ENCODE measurements around the gene NR2F6.
A peak's percentile ranks its signal among the peaks of the same experiment; 100 is the strongest.

The NR2F6 gene

GRCh38 chr19:17263712-17264640 is 18.3 kb upstream of the NR2F6 start:
- DNase-seq (ENCODE audit: low read depth, low spot score): no peak

- no peak for DNase-seq (ENCODE audit: low read depth, low spot score)
Observed at GRCh38 chr19:17262557-17262956, 16.8 kb upstream of the NR2F6 start.

GRCh38 chr19:17260842-17261325 is 15.2 kb upstream of the NR2F6 start:
- DNase-seq (ENCODE audit: low read depth, low spot score): peak; percentile 83

GRCh38 chr19:17259934-17260333 is 14.2 kb upstream of the NR2F6 start:
- no peak for DNase-seq (ENCODE audit: low read depth, low spot score)

- DNase-seq (ENCODE audit: low read depth, low spot score): no peak
Observed at GRCh38 chr19:17259118-17259780, 13.5 kb upstream of the NR2F6 start.

- no peak for DNase-seq (ENCODE audit: low read depth, low spot score)
Observed at GRCh38 chr19:17256130-17256529, 10.4 kb upstream of the NR2F6 start.

GRCh38 chr19:17255150-17255621 is 9.5 kb upstream of the NR2F6 start:
- no peak for DNase-seq (ENCODE audit: low read depth, low spot score)

GRCh38 chr19:17254636-17255035 is 8.9 kb upstream of the NR2F6 start:
- DNase-seq (ENCODE audit: low read depth, low spot score): no peak

GRCh38 chr19:17249887-17250548 is 4.3 kb upstream of the NR2F6 start:
- DNase-seq (ENCODE audit: low read depth, low spot score): no peak

GRCh38 chr19:17248011-17248776 is 2.5 kb upstream of the NR2F6 start:
- DNase-seq (ENCODE audit: low read depth, low spot score): no peak

- DNase-seq (ENCODE audit: low read depth, low spot score): no peak
Observed at GRCh38 chr19:17246681-17247425, 1.1 kb upstream of the NR2F6 start.

GRCh38 chr19:17244618-17245534 is 843 bp downstream of the NR2F6 start:
- DNase-seq (ENCODE audit: low read depth, low spot score): no peak

GRCh38 chr19:17243830-17244617 is 1.7 kb downstream of the NR2F6 start:
- DNase-seq (ENCODE audit: low read depth, low spot score): no peak

GRCh38 chr19:17243211-17243829 is 2.4 kb downstream of the NR2F6 start:
- no peak for DNase-seq (ENCODE audit: low read depth, low spot score)

GRCh38 chr19:17242431-17243208 is 3.1 kb downstream of the NR2F6 start:
- DNase-seq (ENCODE audit: low read depth, low spot score): no peak

GRCh38 chr19:17240826-17241399 is 4.8 kb downstream of the NR2F6 start:
- no peak for DNase-seq (ENCODE audit: low read depth, low spot score)

Data from activated naive CD8-positive, alpha-beta T cell treated with anti-CD3 and anti-CD28 coated beads, Interleukin-2, amount 50 U/mL, for 16 hours (primary cell).